ENCODE measurements around the gene SHANK3. TPM values are rescaled to one million over a fixed set of nuclear protein-coding genes. Genes with fewer than 3 reads are reported as not detected.

The SHANK3 gene
- total RNA-seq = 21.0 and 37.3 TPM in 2 replicates

GRCh38 chr22:50672471-50673230 is at the start of gene SHANK3:
SHANK3 (plus strand) TSS chr22:50672823.

DNA sequence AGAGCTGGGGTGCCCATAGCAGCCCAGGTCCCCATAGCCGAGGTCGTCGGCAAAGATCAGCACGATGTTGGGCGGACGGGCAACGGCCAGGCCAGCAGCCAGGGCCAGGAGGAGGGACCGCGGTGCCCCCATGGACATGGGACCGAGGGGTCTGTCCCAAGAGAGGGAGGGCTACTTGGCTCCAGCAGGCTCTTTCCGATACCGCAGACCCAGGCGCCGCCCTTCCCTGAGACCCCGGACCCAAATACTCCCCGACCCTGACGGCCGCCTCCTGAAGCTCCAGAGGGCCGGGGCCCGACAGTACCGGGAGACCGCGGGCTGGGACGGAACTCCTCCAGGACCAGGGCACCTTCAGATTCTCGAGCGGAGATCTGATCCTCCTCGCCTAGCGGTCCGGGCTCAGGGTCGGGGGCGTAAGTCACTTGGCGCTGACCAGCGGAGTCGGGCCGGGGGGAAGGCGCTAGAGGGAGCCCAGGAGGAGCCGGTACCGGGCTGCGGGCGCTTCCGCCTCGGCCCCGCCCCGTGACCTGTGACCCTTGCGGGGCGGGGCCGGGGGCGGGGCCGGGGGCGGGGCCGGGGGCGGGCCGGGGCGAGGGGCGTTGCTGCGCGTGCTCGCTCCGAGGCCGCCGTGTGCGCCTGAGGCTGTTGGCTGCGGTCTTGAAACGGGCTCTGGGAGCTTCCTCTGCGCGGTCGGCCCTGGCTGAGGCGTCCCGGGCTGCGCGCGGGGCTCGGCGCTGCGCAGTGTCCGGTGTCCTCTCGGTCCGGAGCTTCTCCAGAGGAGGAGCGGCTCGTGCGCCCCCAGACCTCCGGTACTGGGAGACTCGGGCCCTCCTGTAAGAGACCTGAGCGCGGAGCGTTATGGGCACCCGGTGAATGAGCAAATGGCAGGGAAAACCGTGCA is 44.7 kb upstream of the SHANK3 start, which contains the start of gene ARSA:
ARSA (minus strand) TSS at position 511 of the 901 bp plus-strand sequence; CDS start at position 138, 373 bp downstream.

Other genes with a start within 250 kb of the SHANK3 start
- 33.2 and 63.9 TPM in 2 replicates for gene SBF1, start 197.8 kb upstream of the SHANK3 start, total RNA-seq
- 0.16 and 3.2 TPM in 2 replicates for gene ADM2, start 191.3 kb upstream of the SHANK3 start, total RNA-seq
- not detected in 2 replicates for gene MIOX, start 186.0 kb upstream of the SHANK3 start, total RNA-seq
- 24.3 and 34.7 TPM in 2 replicates for gene LMF2, start 165.1 kb upstream of the SHANK3 start, total RNA-seq
- gene NCAPH2, start 164.6 kb upstream of the SHANK3 start, total RNA-seq = 26.9 and 30.9 TPM in 2 replicates
- 1.8 and 5.8 TPM in 2 replicates for gene SCO2, start 147.2 kb upstream of the SHANK3 start, total RNA-seq
- gene TYMP, start 142.8 kb upstream of the SHANK3 start, total RNA-seq = 28.2 and 35.5 TPM in 2 replicates
- not detected in 2 replicates for gene KLHDC7B, start 126.9 kb upstream of the SHANK3 start, total RNA-seq
- not detected in 2 replicates for gene SYCE3, start 109.9 kb upstream of the SHANK3 start, total RNA-seq
- 6.8 and 20.2 TPM in 2 replicates for gene CPT1B, start 94.4 kb upstream of the SHANK3 start, total RNA-seq
- 27.8 and 32.9 TPM in 2 replicates for gene CHKB, start 90.0 kb upstream of the SHANK3 start, total RNA-seq
- 0.32 and 0.38 TPM in 2 replicates for gene MAPK8IP2, start 72.0 kb upstream of the SHANK3 start, total RNA-seq
- 13.6 and 18.9 TPM in 2 replicates for gene ARSA, start 44.7 kb upstream of the SHANK3 start, total RNA-seq
- 0.16 and 0.69 TPM in 2 replicates for gene ACR, start 65.4 kb downstream of the SHANK3 start, total RNA-seq
- gene RABL2B, start 110.8 kb downstream of the SHANK3 start, total RNA-seq = 3.7 and 10.8 TPM in 2 replicates

Measured in bladder microvascular endothelial cell (primary cell).